C4-2B (cell line): ENCODE data around the gene GRN.

Experiments
- ZFX ChIP-seq: fragments of 450-650 bp; IDR thresholded peaks from 2 replicates; pipeline ENCODE4 v1.6.1; 2017
- TF ChIP-seq, protein P1 (sequence below): fragments of 450-650 bp; conservative IDR thresholded peaks from 2 replicates; pipeline ENCODE4 v1.5.1; 2017; ENCODE audit warnings: mild to moderate bottlenecking

GRCh38 chr17:44326861-44327444 is 18.1 kb upstream of the GRN start:
- TF ChIP-seq, protein P1, sequence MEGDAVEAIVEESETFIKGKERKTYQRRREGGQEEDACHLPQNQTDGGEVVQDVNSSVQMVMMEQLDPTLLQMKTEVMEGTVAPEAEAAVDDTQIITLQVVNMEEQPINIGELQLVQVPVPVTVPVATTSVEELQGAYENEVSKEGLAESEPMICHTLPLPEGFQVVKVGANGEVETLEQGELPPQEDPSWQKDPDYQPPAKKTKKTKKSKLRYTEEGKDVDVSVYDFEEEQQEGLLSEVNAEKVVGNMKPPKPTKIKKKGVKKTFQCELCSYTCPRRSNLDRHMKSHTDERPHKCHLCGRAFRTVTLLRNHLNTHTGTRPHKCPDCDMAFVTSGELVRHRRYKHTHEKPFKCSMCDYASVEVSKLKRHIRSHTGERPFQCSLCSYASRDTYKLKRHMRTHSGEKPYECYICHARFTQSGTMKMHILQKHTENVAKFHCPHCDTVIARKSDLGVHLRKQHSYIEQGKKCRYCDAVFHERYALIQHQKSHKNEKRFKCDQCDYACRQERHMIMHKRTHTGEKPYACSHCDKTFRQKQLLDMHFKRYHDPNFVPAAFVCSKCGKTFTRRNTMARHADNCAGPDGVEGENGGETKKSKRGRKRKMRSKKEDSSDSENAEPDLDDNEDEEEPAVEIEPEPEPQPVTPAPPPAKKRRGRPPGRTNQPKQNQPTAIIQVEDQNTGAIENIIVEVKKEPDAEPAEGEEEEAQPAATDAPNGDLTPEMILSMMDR, result no peak
- TF ChIP-seq ZFX, result no peak
